Measurements from ENCODE around the gene BRMS1.
"Not testable (repeated sequence)": the region's sequence is repeated elsewhere in the genome, so short reads cannot be mapped to it uniquely, and the experiment has no call there.

BRMS1 gene

GRCh38 chr11:66311470-66311964 lies 33.4 kb downstream of the BRMS1 start:
- H3K27ac ChIP-seq = peak overlapping the region; percentile 67

GRCh38 chr11:66310803-66311440 lies 34.0 kb downstream of the BRMS1 start:
- peak; percentile 8; the same call in 1 of the 2 replicates for TF ChIP-seq CTCF (IDR thresholded peaks at IDR 0.05)
- not testable (repeated sequence) for H3K27ac ChIP-seq

More at GRCh38 chr11:66311470-66311964, 33.4 kb downstream of the BRMS1 start:
- TF ChIP-seq CTCF (IDR thresholded peaks at IDR 0.05) (no peak), ZFX (IDR thresholded peaks at IDR 0.05; ENCODE audit: borderline replicate concordance) (no peak)

GRCh38 chr11:66310324-66310723 lies 34.6 kb downstream of the BRMS1 start:
- TF ChIP-seq ZFX (IDR thresholded peaks at IDR 0.05; ENCODE audit: borderline replicate concordance) (no peak), CTCF (IDR thresholded peaks at IDR 0.05) (no peak)
- no peak overlapping the region for H3K27ac ChIP-seq

- TF ChIP-seq ZFX (IDR thresholded peaks at IDR 0.05; ENCODE audit: borderline replicate concordance) (no peak), CTCF (IDR thresholded peaks at IDR 0.05) (no peak)
- H3K27ac ChIP-seq = no peak overlapping the region
These were observed 35.4 kb downstream of the BRMS1 start for GRCh38 chr11:66309475-66309874.

- H3K27ac ChIP-seq = no peak overlapping the region
- TF ChIP-seq ZFX (IDR thresholded peaks at IDR 0.05; ENCODE audit: borderline replicate concordance) (no peak), CTCF (IDR thresholded peaks at IDR 0.05) (no peak)
These were observed 42.2 kb downstream of the BRMS1 start for GRCh38 chr11:66302656-66303055.

- no peak for TF ChIP-seq CTCF (IDR thresholded peaks at IDR 0.05)
- no peak for TF ChIP-seq ZFX (IDR thresholded peaks at IDR 0.05; ENCODE audit: borderline replicate concordance)
These were observed 45.7 kb downstream of the BRMS1 start for GRCh38 chr11:66299186-66299585.

GRCh38 chr11:66297610-66298009 lies 47.3 kb downstream of the BRMS1 start:
- H3K27ac ChIP-seq = no peak overlapping the region
- TF ChIP-seq ZFX (IDR thresholded peaks at IDR 0.05; ENCODE audit: borderline replicate concordance) = no peak
- no peak for TF ChIP-seq CTCF (IDR thresholded peaks at IDR 0.05)

More at GRCh38 chr11:66299186-66299585, 45.7 kb downstream of the BRMS1 start:
- H3K27ac ChIP-seq = no peak overlapping the region
